ENCODE results near the gene RPS15.

RPS15 gene

DNA sequence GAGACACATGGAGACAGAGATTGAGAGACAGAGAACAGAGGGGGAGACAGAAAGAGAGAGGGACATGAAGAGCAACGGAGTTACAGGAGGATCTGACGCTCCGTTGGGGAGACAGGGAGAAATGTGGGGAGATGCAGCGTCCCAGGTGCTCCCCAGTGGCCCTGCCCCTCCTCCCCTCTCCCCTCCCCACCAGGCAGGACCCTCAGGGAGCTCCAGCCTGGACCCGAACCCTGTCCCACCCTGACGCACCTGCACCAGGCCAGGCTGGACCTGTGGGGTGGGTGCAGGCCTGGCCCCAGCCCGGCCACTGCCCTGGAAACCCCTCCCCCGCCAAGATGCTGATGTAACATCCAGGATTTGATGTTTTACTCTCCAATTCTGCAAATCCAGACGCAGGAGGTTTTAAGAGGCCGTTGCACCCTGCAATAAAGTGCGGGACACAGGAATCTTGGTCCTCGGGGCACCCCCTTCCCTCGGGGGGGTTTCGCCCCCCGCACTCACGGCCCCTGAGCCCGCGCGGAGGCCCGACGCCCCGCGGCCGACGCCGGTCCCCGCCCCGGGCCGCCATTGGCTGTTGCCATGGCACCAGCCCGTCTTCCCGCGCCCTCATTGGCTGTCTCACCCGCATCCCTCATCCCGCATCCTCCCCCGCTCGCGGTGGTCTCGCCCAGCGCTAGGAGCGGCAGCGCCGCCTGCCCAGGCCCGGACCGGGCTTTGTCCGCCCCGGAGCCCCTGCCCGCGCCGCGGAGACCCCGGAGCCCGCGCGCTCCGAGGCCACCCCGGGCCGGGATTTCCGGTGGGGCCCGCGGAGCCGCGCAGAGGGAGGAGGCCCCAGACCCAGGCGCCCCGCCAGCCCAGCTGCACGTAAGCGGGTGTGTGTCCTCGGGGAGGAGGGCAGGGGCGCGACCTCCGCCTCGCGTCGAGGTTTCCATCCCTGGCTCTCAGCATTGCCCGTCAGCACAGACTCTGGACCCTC, 11.6 kb downstream of the RPS15 start, which contains the start of gene APC2:
TSS of gene APC2 (plus strand) at position 655 of the 976 bp plus-strand sequence. CDS start 2,881 bp downstream, outside the sequence.
- POLR2A ChIA-PET: no interaction called here
- TF ChIP-seq ARNT (IDR thresholded peaks at IDR 0.05) (no peak), L3MBTL2 (conservative IDR thresholded peaks at IDR 0.05) (no peak), CTBP1 (IDR thresholded peaks at IDR 0.05; ENCODE audit: borderline replicate concordance) (no peak), BHLHE40 (IDR thresholded peaks at IDR 0.05; ENCODE audit: borderline replicate concordance) (no peak), ZNF384 (IDR thresholded peaks at IDR 0.05) (no peak), NFRKB (IDR thresholded peaks at IDR 0.05) (no peak), FOXK2 (IDR thresholded peaks at IDR 0.05) (no peak), LEF1 (IDR thresholded peaks at IDR 0.05; ENCODE audit: borderline replicate concordance) (no peak), SUZ12 (IDR thresholded peaks at IDR 0.05) (no peak), FOXM1 (IDR thresholded peaks at IDR 0.05; ENCODE audit: borderline replicate concordance) (no peak), PKNOX1 (IDR thresholded peaks at IDR 0.05) (no peak), ELF4 (IDR thresholded peaks at IDR 0.05) (no peak), FOXA1 (IDR thresholded peaks at IDR 0.05) (no peak)
- DNase-seq (ENCODE audit: extremely low spot score): peak; percentile 78
- CTCF ChIA-PET: interaction anchor here (0.5 kb wide), 1 partner anchor 97 kb away, joined by 4 read pairs; no protein-coding TSS in a partner anchor

DNA sequence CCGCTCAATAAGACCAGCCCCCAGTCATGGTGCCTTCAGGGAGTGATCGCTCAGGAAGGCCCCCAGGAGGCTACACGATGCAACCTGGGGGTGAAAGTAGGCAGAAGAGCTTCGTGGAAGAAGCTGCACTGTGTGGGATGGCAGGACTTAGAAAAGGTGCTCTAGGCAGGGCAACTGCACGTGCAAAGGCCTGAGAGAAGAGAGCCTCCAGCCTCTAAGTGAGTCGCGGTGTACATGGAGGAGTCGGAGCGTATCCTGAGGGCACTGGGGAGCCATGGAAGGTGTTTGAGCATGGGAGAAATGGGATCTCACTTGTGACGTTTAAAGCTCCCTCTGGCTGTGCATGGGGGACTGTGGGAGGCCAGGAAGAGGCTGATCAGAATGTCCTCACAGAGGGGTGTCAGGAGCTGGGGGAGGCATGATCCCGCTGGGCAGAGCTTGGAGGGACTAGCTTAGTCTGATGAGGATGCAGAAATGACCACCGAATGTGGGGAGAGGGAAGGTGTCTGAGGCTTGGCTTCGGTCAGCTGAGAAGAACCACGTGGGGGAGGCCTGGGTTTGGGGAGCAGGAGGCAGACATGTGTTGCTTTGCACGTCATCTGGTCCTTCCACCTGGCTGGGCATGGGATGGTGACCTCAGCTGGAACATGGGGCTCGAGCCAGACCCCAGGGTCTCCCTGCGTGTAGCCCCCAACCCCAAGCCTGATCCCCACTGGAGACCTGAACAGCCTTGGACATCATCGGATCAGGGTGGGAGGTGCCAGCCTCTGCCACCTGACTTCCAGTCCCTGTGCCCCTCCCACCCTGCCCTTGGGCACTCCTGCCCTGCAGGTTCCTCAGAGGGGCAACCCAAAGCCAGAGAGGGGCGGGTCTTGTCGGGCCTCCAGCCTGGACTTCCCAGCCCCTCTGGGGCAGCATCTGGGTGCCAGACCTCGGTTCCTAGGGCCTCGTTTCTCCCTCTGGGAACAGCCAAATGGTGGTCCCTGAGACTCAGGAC, 12.8 kb downstream of the RPS15 start:
- DNase-seq (ENCODE audit: extremely low spot score): no peak
- CTCF ChIA-PET: interaction anchor here (0.8 kb wide), 1 partner anchor 207 kb away, joined by 4 read pairs; no protein-coding TSS in a partner anchor
- POLR2A ChIA-PET: no interaction called here
- TF ChIP-seq SUZ12 (IDR thresholded peaks at IDR 0.05): no peak
- TF ChIP-seq FOXA1 (IDR thresholded peaks at IDR 0.05): no peak
- TF ChIP-seq ARNT (IDR thresholded peaks at IDR 0.05): no peak
- no peak for TF ChIP-seq ELF4 (IDR thresholded peaks at IDR 0.05)
- TF ChIP-seq ZNF384 (IDR thresholded peaks at IDR 0.05): no peak
- TF ChIP-seq L3MBTL2 (conservative IDR thresholded peaks at IDR 0.05): no peak
- no peak for TF ChIP-seq SP1 (IDR thresholded peaks at IDR 0.05)
- TF ChIP-seq BHLHE40 (IDR thresholded peaks at IDR 0.05; ENCODE audit: borderline replicate concordance): no peak
- TF ChIP-seq NFRKB (IDR thresholded peaks at IDR 0.05): no peak
- TF ChIP-seq FOXK2 (IDR thresholded peaks at IDR 0.05): no peak

DNA sequence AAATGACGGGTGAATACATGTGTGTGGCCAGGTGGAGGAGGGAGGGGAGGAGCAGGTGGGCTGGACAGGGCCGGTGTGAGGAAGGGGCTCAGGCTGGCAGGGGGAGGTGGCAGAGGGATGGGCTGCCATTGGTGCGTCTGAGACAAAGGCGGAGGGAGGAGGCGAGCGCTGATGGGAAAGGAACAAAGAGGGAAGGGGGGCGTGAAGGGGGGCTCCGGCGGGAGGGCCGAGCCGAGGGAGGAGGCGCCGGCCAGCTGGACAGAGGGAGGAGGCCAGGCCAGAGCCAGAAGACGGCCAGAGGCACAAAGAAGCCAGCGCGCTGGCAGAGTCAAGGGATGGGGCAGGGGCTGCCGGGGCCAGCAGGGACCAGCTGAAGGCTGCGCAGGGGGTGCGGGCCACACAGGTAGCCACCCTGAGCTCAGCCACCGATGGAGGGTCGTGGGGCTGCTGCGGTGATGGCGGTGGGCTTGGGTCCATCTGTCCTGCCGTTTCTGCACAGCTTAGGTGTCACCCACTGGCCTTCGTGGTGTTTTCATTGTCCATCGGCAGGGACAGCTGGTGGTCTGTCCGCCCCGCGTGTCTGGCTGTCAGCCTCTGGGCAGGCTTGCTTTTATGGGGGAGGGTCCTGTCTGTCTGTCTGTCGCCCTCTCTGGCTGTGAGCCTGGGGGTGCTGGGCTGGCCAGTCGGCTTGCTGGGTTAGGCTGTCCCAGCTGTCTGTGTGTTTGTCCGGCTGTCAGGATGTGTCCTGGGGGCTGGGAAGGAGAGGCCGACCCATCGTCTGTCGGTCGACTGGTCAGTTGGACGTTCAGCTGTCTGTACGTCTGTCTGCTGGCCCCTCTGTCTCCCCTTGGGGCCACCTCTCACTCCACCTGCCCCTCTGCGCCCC, 14.0 kb downstream of the RPS15 start:
- POLR2A ChIA-PET: interaction anchor here (0.7 to 1.9 kb wide), 3 partner anchors 8 to 183 kb away, joined by 3 to 6 read pairs (median 4); partner anchors contain the start of gene CIRBP

DNA sequence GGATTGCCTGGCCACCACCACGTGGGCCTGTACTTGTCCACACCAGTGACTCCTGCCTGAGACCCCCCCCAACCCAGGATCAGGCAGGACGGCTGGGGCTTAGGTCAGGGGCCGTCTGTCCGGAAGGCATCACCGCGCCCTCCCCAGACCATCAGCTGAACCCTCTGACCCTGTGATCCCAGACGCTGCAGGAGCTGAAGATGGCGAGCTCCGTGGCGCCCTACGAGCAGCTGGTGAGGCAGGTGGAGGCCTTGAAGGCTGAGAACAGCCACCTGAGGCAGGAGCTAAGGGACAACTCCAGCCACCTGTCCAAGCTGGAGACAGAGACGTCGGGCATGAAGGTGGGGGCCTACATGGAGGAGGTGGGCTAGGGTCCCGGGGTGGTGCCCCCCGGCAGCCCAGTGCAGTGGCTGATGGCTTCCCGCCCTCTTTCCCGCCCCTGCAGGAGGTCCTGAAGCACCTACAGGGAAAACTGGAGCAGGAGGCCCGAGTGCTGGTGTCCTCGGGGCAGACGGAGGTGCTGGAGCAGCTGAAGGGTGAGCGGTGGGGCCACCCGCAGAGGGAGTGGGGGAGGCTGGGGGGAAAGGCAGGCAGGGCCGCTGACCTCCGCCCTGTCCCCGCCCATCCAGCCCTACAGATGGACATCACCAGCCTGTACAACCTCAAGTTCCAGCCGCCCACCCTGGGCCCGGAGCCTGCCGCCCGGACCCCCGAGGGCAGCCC, 14.8 kb downstream of the RPS15 start:
- TF ChIP-seq LEF1 (IDR thresholded peaks at IDR 0.05; ENCODE audit: borderline replicate concordance): no peak
- no peak for TF ChIP-seq SP1 (IDR thresholded peaks at IDR 0.05)
- no peak for TF ChIP-seq ZNF384 (IDR thresholded peaks at IDR 0.05)
- TF ChIP-seq FOXA1 (IDR thresholded peaks at IDR 0.05): no peak
- TF ChIP-seq SUZ12 (IDR thresholded peaks at IDR 0.05): no peak
- TF ChIP-seq PKNOX1 (IDR thresholded peaks at IDR 0.05): no peak
- no peak for TF ChIP-seq BHLHE40 (IDR thresholded peaks at IDR 0.05; ENCODE audit: borderline replicate concordance)
- TF ChIP-seq L3MBTL2 (conservative IDR thresholded peaks at IDR 0.05): no peak
- TF ChIP-seq FOXK2 (IDR thresholded peaks at IDR 0.05): no peak
- ChIA-PET CTCF (interaction anchor here (2.0 kb wide), 1 partner anchor 8 kb away, joined by 9 read pairs; no protein-coding TSS in a partner anchor), POLR2A (interaction anchor here (1.2 to 1.9 kb wide), 2 partner anchors 9 to 184 kb away, joined by 3 to 6 read pairs; partner anchors contain the start of gene CIRBP)
- DNase-seq (ENCODE audit: extremely low spot score): no peak

More for the DNA sequence above, 14.0 kb downstream of the RPS15 start:
- CTCF ChIA-PET: no interaction called here
- no peak for DNase-seq (ENCODE audit: extremely low spot score)
- TF ChIP-seq BHLHE40 (IDR thresholded peaks at IDR 0.05; ENCODE audit: borderline replicate concordance) (no peak), ZNF384 (IDR thresholded peaks at IDR 0.05) (no peak), TARDBP (IDR thresholded peaks at IDR 0.05) (no peak), SUZ12 (IDR thresholded peaks at IDR 0.05) (no peak), ELF4 (IDR thresholded peaks at IDR 0.05) (no peak), NFRKB (IDR thresholded peaks at IDR 0.05) (no peak)

Measured in HEK293T (cell line).